Measurements from ENCODE around the gene CMKLR1.

The CMKLR1 gene

GRCh38 chr12:108311605-108312004 is 27.5 kb downstream of the CMKLR1 start:
- Histone ChIP-seq H3K27me3 (ENCODE audit: insufficient read depth, low read length) (no peaks in the 10 kb centered on the region), H3K9me2 (ENCODE audit: low read depth, low read length) (no peaks in the 10 kb centered on the region), H3F3A (ENCODE audit: insufficient read depth, low read length) (no peaks in the 10 kb centered on the region), H3K79me2 (ENCODE audit: insufficient read depth, low read length) (no peaks in the 10 kb centered on the region), H3K4me2 (ENCODE audit: low read length) (no peak overlapping the region), H2AFZ (ENCODE audit: low read length) (no peak overlapping the region), H3K4me1 (ENCODE audit: insufficient read depth, low read length, severe bottlenecking) (no peaks in the 10 kb centered on the region), H3K36me3 (ENCODE audit: insufficient read depth, low read length) (no peaks in the 10 kb centered on the region), H4K20me1 (ENCODE audit: insufficient read depth, low read length) (no peaks in the 10 kb centered on the region), H3K9ac (ENCODE audit: low read length) (no peak overlapping the region), H3K9me3 (ENCODE audit: low read length) (no peaks in the 10 kb centered on the region), H3K4me3 (ENCODE audit: low read depth, low read length, poor library complexity, severe bottlenecking) (no peak overlapping the region), H3K27ac (ENCODE audit: low read depth, low read length, poor library complexity, severe bottlenecking) (no peak overlapping the region)
- no peak for TF ChIP-seq EZH2 (IDR thresholded peaks at IDR 0.05; ENCODE audit: borderline replicate concordance, low read length)
- no peak for TF ChIP-seq CTCF (IDR thresholded peaks at IDR 0.05; ENCODE audit: low read length)

- TF ChIP-seq EZH2 (IDR thresholded peaks at IDR 0.05; ENCODE audit: borderline replicate concordance, low read length) (no peak), CTCF (IDR thresholded peaks at IDR 0.05; ENCODE audit: low read length) (no peak)
- H2AFZ ChIP-seq (ENCODE audit: low read length): no peak overlapping the region
- H3K4me3 ChIP-seq (ENCODE audit: low read depth, low read length, poor library complexity, severe bottlenecking): no peak overlapping the region
- H3K27ac ChIP-seq (ENCODE audit: low read depth, low read length, poor library complexity, severe bottlenecking): no peak overlapping the region
- no peaks in the 10 kb centered on the region for H3K36me3 ChIP-seq (ENCODE audit: insufficient read depth, low read length)
- no peaks in the 10 kb centered on the region for H4K20me1 ChIP-seq (ENCODE audit: insufficient read depth, low read length)
- H3K79me2 ChIP-seq (ENCODE audit: insufficient read depth, low read length): no peaks in the 10 kb centered on the region
- H3K27me3 ChIP-seq (ENCODE audit: insufficient read depth, low read length): no peaks in the 10 kb centered on the region
- H3K4me1 ChIP-seq (ENCODE audit: insufficient read depth, low read length, severe bottlenecking): no peaks in the 10 kb centered on the region
- H3F3A ChIP-seq (ENCODE audit: insufficient read depth, low read length): no peaks in the 10 kb centered on the region
- no peaks in the 10 kb centered on the region for H3K9me3 ChIP-seq (ENCODE audit: low read length)
- no peak overlapping the region for H3K9ac ChIP-seq (ENCODE audit: low read length)
- H3K4me2 ChIP-seq (ENCODE audit: low read length): no peak overlapping the region
- no peaks in the 10 kb centered on the region for H3K9me2 ChIP-seq (ENCODE audit: low read depth, low read length)
Measured at GRCh38 chr12:108310489-108310888, 28.6 kb downstream of the CMKLR1 start.

GRCh38 chr12:108309674-108310312 is 29.3 kb downstream of the CMKLR1 start:
- H3K9ac ChIP-seq (ENCODE audit: low read length): no peak overlapping the region
- TF ChIP-seq CTCF (IDR thresholded peaks at IDR 0.05; ENCODE audit: low read length) (no peak), EZH2 (IDR thresholded peaks at IDR 0.05; ENCODE audit: borderline replicate concordance, low read length) (no peak)
- H3K4me1 ChIP-seq (ENCODE audit: insufficient read depth, low read length, severe bottlenecking): no peaks in the 10 kb centered on the region
- H4K20me1 ChIP-seq (ENCODE audit: insufficient read depth, low read length): no peaks in the 10 kb centered on the region
- no peaks in the 10 kb centered on the region for H3K36me3 ChIP-seq (ENCODE audit: insufficient read depth, low read length)
- no peak overlapping the region for H2AFZ ChIP-seq (ENCODE audit: low read length)
- no peak overlapping the region for H3K4me2 ChIP-seq (ENCODE audit: low read length)
- H3K27ac ChIP-seq (ENCODE audit: low read depth, low read length, poor library complexity, severe bottlenecking): no peak overlapping the region
- H3K4me3 ChIP-seq (ENCODE audit: low read depth, low read length, poor library complexity, severe bottlenecking): no peak overlapping the region
- no peaks in the 10 kb centered on the region for H3F3A ChIP-seq (ENCODE audit: insufficient read depth, low read length)
- H3K9me2 ChIP-seq (ENCODE audit: low read depth, low read length): no peaks in the 10 kb centered on the region
- no peaks in the 10 kb centered on the region for H3K79me2 ChIP-seq (ENCODE audit: insufficient read depth, low read length)
- H3K9me3 ChIP-seq (ENCODE audit: low read length): no peaks in the 10 kb centered on the region
- no peaks in the 10 kb centered on the region for H3K27me3 ChIP-seq (ENCODE audit: insufficient read depth, low read length)
